Measurements from ENCODE around the gene STK24. TPM values are rescaled to one million over a fixed set of nuclear protein-coding genes. Genes with fewer than 3 reads are reported as not detected.
"Not testable (repeated sequence)": the region's sequence is repeated elsewhere in the genome, so short reads cannot be mapped to it uniquely, and the experiment has no call there.

Gene STK24
- total RNA-seq, 2 donors from 2014 or later, result 50.8 to 80.3 TPM

GRCh38 chr13:98595134-98595533 is 18.2 kb upstream of the STK24 start:
- TF ChIP-seq CTCF (IDR thresholded peaks at IDR 0.05), result no peak
- H3K27me3 ChIP-seq (replicated peaks; ENCODE audit: insufficient read depth), result no peaks in the 10 kb centered on the region
- no peak overlapping the region for H3K27ac ChIP-seq
- DNase-seq (ENCODE audit: low spot score), result no peak
- H3K36me3 ChIP-seq, result no peaks in the 10 kb centered on the region
- H3K4me3 ChIP-seq, result no peak overlapping the region
- H3K4me1 ChIP-seq (ENCODE audit: control insufficient read depth in 1 of 2, low read depth in 2 of 2), result no peaks in the 10 kb centered on the region
- no peaks in the 10 kb centered on the region for H3K9me3 ChIP-seq
- ATAC-seq (ENCODE audit: insufficient number of reproducible peaks, low FRiP score, low read depth), result no peak

GRCh38 chr13:98592362-98592732 is 15.4 kb upstream of the STK24 start:
- no peak overlapping the region for H3K4me3 ChIP-seq
- no peak for TF ChIP-seq CTCF (IDR thresholded peaks at IDR 0.05)
- no peaks in the 10 kb centered on the region for H3K36me3 ChIP-seq
- no peak for ATAC-seq (ENCODE audit: insufficient number of reproducible peaks, low FRiP score, low read depth)
- H3K27ac ChIP-seq, result no peak overlapping the region
- no peaks in the 10 kb centered on the region for H3K9me3 ChIP-seq
- no peaks in the 10 kb centered on the region for H3K4me1 ChIP-seq (ENCODE audit: control insufficient read depth in 1 of 2, low read depth in 2 of 2)
- DNase-seq (ENCODE audit: low spot score), result no peak
- no peaks in the 10 kb centered on the region for H3K27me3 ChIP-seq (replicated peaks; ENCODE audit: insufficient read depth)

- H3K36me3 ChIP-seq, result no peaks in the 10 kb centered on the region
- ATAC-seq (ENCODE audit: insufficient number of reproducible peaks, low FRiP score, low read depth), result no peak
- no peak overlapping the region for H3K4me3 ChIP-seq
- H3K27ac ChIP-seq, result no peak overlapping the region
- no peak for TF ChIP-seq CTCF (IDR thresholded peaks at IDR 0.05)
- no peaks in the 10 kb centered on the region for H3K9me3 ChIP-seq
- DNase-seq (ENCODE audit: low spot score), result no peak
- H3K4me1 ChIP-seq (ENCODE audit: control insufficient read depth in 1 of 2, low read depth in 2 of 2), result no peaks in the 10 kb centered on the region
- no peaks in the 10 kb centered on the region for H3K27me3 ChIP-seq (replicated peaks; ENCODE audit: insufficient read depth)
These were observed 14.9 kb upstream of the STK24 start for GRCh38 chr13:98591721-98592361.

GRCh38 chr13:98590471-98590870 is 13.6 kb upstream of the STK24 start:
- H3K4me3 ChIP-seq; H3K27ac ChIP-seq; H3K9me3 ChIP-seq; H3K4me1 ChIP-seq (ENCODE audit: control insufficient read depth in 1 of 2, low read depth in 2 of 2); DNase-seq (ENCODE audit: low spot score); ATAC-seq (ENCODE audit: insufficient number of reproducible peaks, low FRiP score, low read depth); H3K27me3 ChIP-seq (replicated peaks; ENCODE audit: insufficient read depth); H3K36me3 ChIP-seq: not testable (repeated sequence)

- ATAC-seq (ENCODE audit: insufficient number of reproducible peaks, low FRiP score, low read depth); H3K27me3 ChIP-seq (replicated peaks; ENCODE audit: insufficient read depth); H3K9me3 ChIP-seq; H3K36me3 ChIP-seq; H3K4me1 ChIP-seq (ENCODE audit: control insufficient read depth in 1 of 2, low read depth in 2 of 2); H3K4me3 ChIP-seq; DNase-seq (ENCODE audit: low spot score); H3K27ac ChIP-seq: not testable (repeated sequence)
These were observed 12.6 kb upstream of the STK24 start for GRCh38 chr13:98589516-98589915.

DNA sequence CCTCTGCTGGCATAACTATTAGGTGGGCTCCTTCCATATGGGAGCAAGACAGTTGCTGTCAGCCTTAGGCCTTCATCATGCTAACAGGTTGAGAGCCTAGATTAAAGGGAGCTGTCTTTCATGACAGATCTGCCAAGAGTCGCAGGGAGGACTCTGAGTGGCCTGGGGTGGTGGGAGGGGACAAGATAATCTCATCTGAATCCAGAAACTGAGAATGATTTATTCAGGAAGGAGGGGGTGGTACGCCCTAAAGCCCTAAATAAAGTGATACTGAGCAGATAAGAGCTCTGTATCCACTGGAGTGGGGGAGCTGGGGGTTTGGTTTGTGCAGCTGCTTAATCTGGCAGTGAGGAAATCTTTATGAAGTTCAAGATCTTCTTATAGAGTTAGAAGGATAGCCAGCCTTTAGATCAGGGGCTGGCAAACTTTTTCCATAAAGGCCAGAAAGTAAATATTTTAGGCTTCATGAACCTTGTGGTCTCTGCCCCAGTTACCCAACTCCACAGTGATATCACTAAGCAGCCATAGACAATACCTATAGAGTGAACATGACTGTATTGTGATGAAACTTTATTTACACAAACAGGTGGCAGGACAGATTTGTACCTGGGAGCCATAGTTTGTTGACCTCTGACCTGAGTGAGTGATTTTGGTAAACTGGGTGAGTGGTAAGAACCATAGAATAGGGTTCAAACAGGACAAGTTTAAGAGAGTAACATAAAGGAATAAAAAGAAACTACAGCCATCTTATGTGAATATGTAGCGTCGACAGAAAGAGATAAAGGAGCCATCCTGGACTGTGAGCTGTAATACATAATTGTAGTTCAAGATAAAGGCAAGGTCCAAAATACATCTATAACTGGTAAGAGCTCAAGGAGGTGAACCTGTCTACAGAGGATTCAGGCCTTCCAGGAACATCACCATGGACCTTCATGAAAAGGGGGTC is 9.8 kb upstream of the STK24 start:
- no peak for TF ChIP-seq CTCF (IDR thresholded peaks at IDR 0.05)
- no peaks in the 10 kb centered on the region for H3K36me3 ChIP-seq
- H3K4me3 ChIP-seq, result no peak overlapping the region
- ATAC-seq (ENCODE audit: insufficient number of reproducible peaks, low FRiP score, low read depth) (no peak), DNase-seq (ENCODE audit: low spot score) (no peak)
- no peak overlapping the region for H3K27ac ChIP-seq
- peaks cover 8 to 35% of the 10 kb centered on the region in 2 donors for H3K4me1 ChIP-seq (ENCODE audit: control insufficient read depth in 1 of 2, low read depth in 2 of 2)
- no peaks in the 10 kb centered on the region for H3K27me3 ChIP-seq (replicated peaks; ENCODE audit: insufficient read depth)
- no peaks in the 10 kb centered on the region for H3K9me3 ChIP-seq
